ENCODE data around the gene KLF11. TPM values are rescaled to one million over a fixed set of nuclear protein-coding genes. Genes with fewer than 3 reads are reported as not detected.

The KLF11 gene
- total and polyA plus RNA-seq, 2 of the 8 experiments (the other 6 are each of a cell fraction or from before 2014, with no cell fraction given), result 6.4 to 10.1 TPM

GRCh38 chr2:10067881-10068280 is 24.5 kb downstream of the KLF11 start:
- H4K8ac ChIP-seq (ENCODE audit: extremely low read depth, insufficient read depth, low read length), result no peak overlapping the region
- POLR2A ChIA-PET (ENCODE audit: partially characterized antibody), result no interaction called here
- 0 out of 2 replicates have a peak, but pooled peaks cover 2% of the 10 kb centered on the region for H3K23me2 ChIP-seq (ENCODE audit: low read depth, low read length)
- H3K14ac ChIP-seq (ENCODE audit: insufficient read length), result no peak overlapping the region
- no peak overlapping the region for H2BK20ac ChIP-seq (ENCODE audit: low read length)
- no peak for TF ChIP-seq PHF8 (conservative IDR thresholded peaks at IDR 0.05; ENCODE audit: low read depth, low read length)
- no peak for TF ChIP-seq SUZ12 (IDR thresholded peaks at IDR 0.05; ENCODE audit: low read length)
- no peak for TF ChIP-seq SP2 (IDR thresholded peaks at IDR 0.05; ENCODE audit: low read length)
- no peak for TF ChIP-seq KDM4A (IDR thresholded peaks at IDR 0.05; ENCODE audit: low read depth, low read length, severe bottlenecking)
- TF ChIP-seq CTCF (IDR thresholded peaks at IDR 0.05; ENCODE audit: control extremely low read depth in 1 of 3, insufficient read depth in 1 of 3, low read depth in 1 of 3, low read length in 3 of 3), result no peak
- TF ChIP-seq YY1 (IDR thresholded peaks at IDR 0.05; ENCODE audit: low read depth, low read length), result no peak
- no peak for TF ChIP-seq KDM5A (IDR thresholded peaks at IDR 0.05; ENCODE audit: low read length)
- no peak for TF ChIP-seq SIX5 (IDR thresholded peaks at IDR 0.05; ENCODE audit: low read depth, low read length)
- TF ChIP-seq NRF1 (IDR thresholded peaks at IDR 0.05; ENCODE audit: low read depth, low read length), result no peak
- no peak for TF ChIP-seq RAD21 (IDR thresholded peaks at IDR 0.05 in 1 of 2, conservative IDR thresholded peaks at IDR 0.05 in 1 of 2; ENCODE audit: low read depth in 2 of 2, low read length in 2 of 2)
- no peak overlapping the region for H2BK120ac ChIP-seq (replicated peaks; ENCODE audit: low read depth, low read length)
- H2BK12ac ChIP-seq (ENCODE audit: low read depth, low read length), result no peak overlapping the region
- H3K36me3 ChIP-seq (ENCODE audit: control insufficient read depth in 2 of 4, insufficient read depth in 4 of 4, low read length in 3 of 4), result no peaks in the 10 kb centered on the region
- no peak overlapping the region for H3K27ac ChIP-seq (ENCODE audit: low read depth, low read length)
- H3K18ac ChIP-seq (ENCODE audit: extremely low read depth, low read length), result no peak overlapping the region
- CTCF ChIA-PET (ENCODE audit: partially characterized antibody), result interaction anchor here (0.9 to 20.0 kb wide), 6 partner anchors 11 to 367 kb away, joined by 3 to 429 read pairs (median 4); no protein-coding TSS in a partner anchor
- H4K91ac ChIP-seq (replicated peaks; ENCODE audit: insufficient read length, low read length), result no peak overlapping the region
- no peak overlapping the region for H3K4me2 ChIP-seq (ENCODE audit: insufficient read depth in 1 of 2, low read depth in 2 of 2, low read length in 2 of 2)
- H4K5ac ChIP-seq (ENCODE audit: insufficient read length, low read depth, low read length), result no peak overlapping the region
- no peaks in the 10 kb centered on the region for H3K9me3 ChIP-seq (ENCODE audit: insufficient read depth in 2 of 2, low read depth in 1 of 2, low read length in 1 of 2)
- H3K4me3 ChIP-seq (ENCODE audit: extremely low read depth in 1 of 4, insufficient read depth in 2 of 4, low read depth in 3 of 4, low read length in 4 of 4), result no peak overlapping the region
- no peak overlapping the region for H2AK5ac ChIP-seq (ENCODE audit: low read depth, low read length)
- no peak overlapping the region for H3K23ac ChIP-seq (ENCODE audit: insufficient read length)
- H4K20me1 ChIP-seq (replicated peaks in 1 of 2; ENCODE audit: control insufficient read depth in 1 of 2, insufficient read depth in 2 of 2, low read length in 2 of 2), result no peaks in the 10 kb centered on the region
- H3K4ac ChIP-seq (replicated peaks; ENCODE audit: insufficient read length, low read depth, low read length), result no peak overlapping the region
- no peaks in the 10 kb centered on the region for H3K79me1 ChIP-seq (ENCODE audit: low read depth, low read length)
- H3K79me2 ChIP-seq (ENCODE audit: control insufficient read depth in 1 of 2, insufficient read depth in 2 of 2, low read length in 2 of 2), result no peaks in the 10 kb centered on the region
- no peak overlapping the region for H2BK5ac ChIP-seq (ENCODE audit: low read depth, low read length)
- no peaks in the 10 kb centered on the region for H3K27me3 ChIP-seq (replicated peaks in 1 of 4; ENCODE audit: control insufficient read depth in 3 of 4, extremely low read depth in 1 of 4, insufficient read depth in 3 of 4, low read length in 3 of 4)
- no peak for DNase-seq (ENCODE audit: low read depth in 1 of 2, low spot score in 2 of 2)
- H2BK15ac ChIP-seq (ENCODE audit: low read length), result no peak overlapping the region
- peaks cover 0 to 9% (median 1%) of the 10 kb centered on the region in 4 experiments; a peak in 1 of 7 replicates for H3K4me1 ChIP-seq (replicated peaks in 1 of 4; ENCODE audit: control insufficient read depth in 3 of 4, insufficient read depth in 4 of 4, low read length in 3 of 4)
- H2AFZ ChIP-seq (ENCODE audit: low read length), result no peak overlapping the region
- WGBS, 2 experiments (ENCODE audit: extremely low coverage in 1 of 2, insufficient coverage in 1 of 2, insufficient read length in 1 of 2, insufficient replicate concordance in 2 of 2, low coverage in 1 of 2, low lambda C conversion rate in 2 of 2, missing lambda C conversion rate in 1 of 2), result 94% methylated on average over 1 of the region's 1 CpG; no CpG with 5 or more reads in 1 of the 2 experiments
- H3K9ac ChIP-seq (replicated peaks in 1 of 4; ENCODE audit: extremely low read depth in 1 of 4, low read depth in 3 of 4, low read length in 3 of 4), result no peak overlapping the region
- no peak overlapping the region for H3K56ac ChIP-seq (replicated peaks; ENCODE audit: insufficient read length, low read depth, low read length)
- no peak for FAIRE-seq
